GM23338 (cell line): ENCODE results near the gene CNBD2.
"Not testable (repeated sequence)": the region's sequence is repeated elsewhere in the genome, so short reads cannot be mapped to it uniquely, and the experiment has no call there.

Experiments
- CREB1 ChIP-seq: fragments of 250-450 bp; sonication (Bioruptor Pico); IDR thresholded peaks from 2 replicates; pipeline ENCODE4 v1.5.0; 2020; ENCODE audit warnings: low read depth, mild to moderate bottlenecking, moderate library complexity
- CTCF ChIP-seq, 2 experiments: fragments of 200-600 bp in 1 of 2; sonication (generic) in 1 of 2; conservative IDR thresholded peaks; 2 replicates each; pipeline versions ENCODE4 v1.5.1 to v1.6.1; 2016 to 2017; ENCODE audit warnings: antibody characterized with exemption in 2 of 2, low read depth in 2 of 2, mild to moderate bottlenecking in 2 of 2, moderate library complexity in 1 of 2
- EZH2 ChIP-seq: fragments of 200-600 bp; sonication (generic); IDR thresholded peaks from one replicate; pipeline ENCODE4 v1.8.0; 2017; ENCODE audit warnings: antibody characterized with exemption, mild to moderate bottlenecking, low read depth; ENCODE audit not compliant: unreplicated experiment
- EZH2phosphoT487 ChIP-seq: fragments of 200-600 bp; sonication (generic); IDR thresholded peaks from one replicate; pipeline ENCODE4 v1.8.1; 2018; ENCODE audit warnings: antibody characterized with exemption; ENCODE audit not compliant: unreplicated experiment
- JUNB ChIP-seq: IDR thresholded peaks from one replicate; pipeline ENCODE4 v1.6.1; 2016; ENCODE audit warnings: antibody characterized with exemption; ENCODE audit not compliant: unreplicated experiment
- NANOG ChIP-seq: IDR thresholded peaks from 2 replicates; pipeline ENCODE4 v1.6.1; 2016; ENCODE audit warnings: antibody characterized with exemption, borderline replicate concordance
- POLR2AphosphoS5 ChIP-seq: IDR thresholded peaks from 2 replicates; pipeline ENCODE4 v1.6.1; 2016; ENCODE audit warnings: antibody characterized with exemption, low read depth
- REST ChIP-seq: IDR thresholded peaks from one replicate; pipeline ENCODE4 v1.6.1; 2018; ENCODE audit warnings: antibody characterized with exemption; ENCODE audit not compliant: unreplicated experiment
- STAT1 ChIP-seq: IDR thresholded peaks from one replicate; pipeline ENCODE4 v1.6.1; 2016; ENCODE audit warnings: antibody characterized with exemption; ENCODE audit not compliant: unreplicated experiment
- ZNF114 ChIP-seq: fragments of 250-450 bp; sonication (Bioruptor Pico); IDR thresholded peaks from 2 replicates; pipeline ENCODE4 v1.5.0; 2020; ENCODE audit warnings: mild to moderate bottlenecking, moderate library complexity
- ZNF462 ChIP-seq: fragments of 250-450 bp; sonication (Bioruptor Pico); IDR thresholded peaks from 2 replicates; pipeline ENCODE4 v1.5.0; 2020; ENCODE audit warnings: mild to moderate bottlenecking, moderate library complexity

- TF ChIP-seq CTCF (conservative IDR thresholded peaks at IDR 0.05; ENCODE audit: low read depth in 2 of 2), result peak in 1 of 2 experiments; percentile 43; a peak in 2 of 4 replicates
- TF ChIP-seq JUNB; EZH2phosphoT487; REST; STAT1; EZH2; POLR2AphosphoS5; ZNF114 (CRISPR knock-in tag); CREB1 (CRISPR knock-in tag); NANOG; ZNF462 (CRISPR knock-in tag): not testable (repeated sequence)
These were observed 109.4 kb downstream of the CNBD2 start for GRCh38 chr20:36077762-36078161.
